ENCODE results near the gene FAM131B. TPM values are rescaled to one million over a fixed set of nuclear protein-coding genes. Genes with fewer than 3 reads are reported as not detected.

Gene FAM131B
- total RNA-seq, 4 donors from 2014 or later, result 0.11 to 0.54 TPM; not detected in 2

- TF ChIP-seq POLR2A (IDR thresholded peaks at IDR 0.05), result no peak
- TF ChIP-seq CTCF (IDR thresholded peaks at IDR 0.05), result no peak
- H3K27me3 ChIP-seq, result no peaks in the 10 kb centered on the region
Observed at GRCh38 chr7:143396625-143397556, 34.4 kb upstream of the FAM131B start.

GRCh38 chr7:143396182-143396581, 33.7 kb upstream of the FAM131B start:
- TF ChIP-seq CTCF (IDR thresholded peaks at IDR 0.05) (no peak), POLR2A (IDR thresholded peaks at IDR 0.05) (no peak)
- intact Hi-C loops (cut with DNase I), result no loop called here
- H3K27ac ChIP-seq, result no peak overlapping the region

More at GRCh38 chr7:143396625-143397556, 34.4 kb upstream of the FAM131B start:
- intact Hi-C loops (cut with DNase I), result no loop called here
- Histone ChIP-seq H3K4me1 (peaks cover 10 to 18% of the 10 kb centered on the region in 2 donors), H3K9me3 (no peaks in the 10 kb centered on the region), H3K27ac (no peak overlapping the region), H3K36me3 (no peaks in the 10 kb centered on the region), H3K4me3 (replicated peaks in 1 of 3) (no peak overlapping the region)
- WGBS, 2 donors, result 89 to 90% methylated on average over 16 to 24 of the region's 28 CpGs
- DNase-seq, result no peak

GRCh38 chr7:143395187-143396149, 33.0 kb upstream of the FAM131B start:
- DNase-seq, result no peak
- H3K27me3 ChIP-seq, result no peaks in the 10 kb centered on the region
- no peak overlapping the region for H3K4me3 ChIP-seq (replicated peaks in 1 of 3)
- H3K27ac ChIP-seq, result no peak overlapping the region
- 66 to 70% methylated on average over 14 to 21 of the region's 21 CpGs for WGBS, 2 donors
- H3K9me3 ChIP-seq, result no peaks in the 10 kb centered on the region
- intact Hi-C loops (cut with DNase I), result no loop called here
- peaks cover 10 to 30% of the 10 kb centered on the region in 2 donors for H3K4me1 ChIP-seq
- peaks cover 0 to 8% of the 10 kb centered on the region in 2 donors for H3K36me3 ChIP-seq
- TF ChIP-seq CTCF (IDR thresholded peaks at IDR 0.05) (no peak), POLR2A (IDR thresholded peaks at IDR 0.05) (no peak)

More at GRCh38 chr7:143396182-143396581, 33.7 kb upstream of the FAM131B start:
- DNase-seq, result no peak
- WGBS, 2 donors, result 79 to 84% methylated on average over 7 of the region's 7 CpGs
- Histone ChIP-seq H3K27me3 (no peaks in the 10 kb centered on the region), H3K4me3 (replicated peaks in 1 of 3) (no peak overlapping the region), H3K4me1 (peaks cover 10 to 25% of the 10 kb centered on the region in 2 donors), H3K36me3 (peaks cover 0 to 1% of the 10 kb centered on the region in 2 donors), H3K9me3 (no peaks in the 10 kb centered on the region)

GRCh38 chr7:143394777-143395176, 32.3 kb upstream of the FAM131B start:
- no peak for TF ChIP-seq CTCF (IDR thresholded peaks at IDR 0.05)
- no peak for TF ChIP-seq POLR2A (IDR thresholded peaks at IDR 0.05)
- intact Hi-C loops (cut with DNase I), result no loop called here
- Histone ChIP-seq H3K27ac (no peak overlapping the region), H3K36me3 (peaks cover 0 to 14% of the 10 kb centered on the region in 2 donors), H3K9me3 (no peaks in the 10 kb centered on the region), H3K27me3 (no peaks in the 10 kb centered on the region), H3K4me3 (replicated peaks in 1 of 3) (no peak overlapping the region), H3K4me1 (peaks cover 10 to 30% of the 10 kb centered on the region in 2 donors)
- DNase-seq, result no peak
- WGBS, 2 donors, result 90 to 91% methylated on average over 6 of the region's 6 CpGs

Data from thyroid gland (tissue), 4 donors.